Gastrocnemius medialis (tissue), 4 donors: ENCODE results near the gene ATP2A2. TPM values are rescaled to one million over a fixed set of nuclear protein-coding genes. Genes with fewer than 3 reads are reported as not detected.

ENCODE experiments used
- ATAC-seq, 2 donors: fragments of 150-250 bp; one replicate each; pipeline ENCODE4 v1.9.1; 2016
- DNase-seq, 2 donors: peaks; one replicate each; pipeline ENCODE4 v3.0.0-alpha.2; 2019
- H3K27ac ChIP-seq, 4 donors: fragments of 200-600 bp; sonication (generic); 1 replicate in 1 of 4; 2 replicates in 3 of 4; pipeline ENCODE4 v1.5.1; 2016 to 2018; ENCODE audit warnings: mild to moderate bottlenecking in 2 of 4, moderate library complexity in 1 of 4
- H3K27me3 ChIP-seq, 3 donors: fragments of 200-600 bp; sonication (generic) in 2 of 3; 1 replicate in 1 of 3; 2 replicates in 2 of 3; pipeline versions ENCODE4 v1.5.1 to v1.6.0; 2016 to 2019; ENCODE audit warnings: mild to moderate bottlenecking in 1 of 3, moderate library complexity in 1 of 3
- H3K36me3 ChIP-seq, 2 donors: fragments of 200-600 bp; sonication (generic) in 1 of 2; one replicate each; pipeline ENCODE4 v1.5.1; 2017 to 2018
- H3K4me1 ChIP-seq, 2 donors: fragments of 200-600 bp; sonication (generic) in 1 of 2; one replicate each; pipeline ENCODE4 v1.5.1; 2016 to 2017; ENCODE audit warnings: mild to moderate bottlenecking in 2 of 2
- H3K4me3 ChIP-seq, 4 donors: fragments of 200-600 bp; sonication (generic) in 3 of 4; 1 replicate in 1 of 4; 2 replicates in 3 of 4; pipeline ENCODE4 v1.5.1; 2016 to 2019; ENCODE audit warnings: mild to moderate bottlenecking in 2 of 4
- H3K9me3 ChIP-seq, 3 donors: fragments of 200-600 bp; sonication (generic) in 2 of 3; 1 replicate in 1 of 3; 2 replicates in 2 of 3; pipeline ENCODE4 v1.5.1; 2016 to 2019
- CTCF ChIP-seq, 5 experiments: fragments of 450-650 bp in 3 of 5; fragments of 200-600 bp in 2 of 5; sonication (generic) in 2 of 5; IDR thresholded peaks in 4 of 5; conservative IDR thresholded peaks in 1 of 5; 1 replicate in 4 of 5; 2 replicates in 1 of 5; pipeline ENCODE4 v1.5.1; 2016 to 2019; ENCODE audit warnings: antibody characterized with exemption in 5 of 5, mild to moderate bottlenecking in 3 of 5, moderate library complexity in 3 of 5
- POLR2A ChIP-seq, 2 donors: fragments of 450-650 bp; IDR thresholded peaks; one replicate each; pipeline ENCODE4 v1.6.1; 2017; ENCODE audit warnings: antibody characterized with exemption in 2 of 2, mild to moderate bottlenecking in 2 of 2, moderate library complexity in 2 of 2
- in situ Hi-C, 4 donors: fragments of 200-750 bp; cut with MboI; loops; one replicate each; pipeline versions ENCODE4 v1.15.0 to v1.8.0; 2017; ENCODE audit warnings: low sequenced_read_pairs in 4 of 4
- intact Hi-C: fragments of 100-400 bp; cut with DNase I; formaldehyde crosslinking; loops from one replicate; pipeline ENCODE4 v1.15.1; 2023; ENCODE audit warnings: low total_unique reads
- total RNA-seq, 4 donors: library from RNA; depleted of rRNA; stranded (reverse); fragments of >200 nt; gene quantifications; one replicate each; pipeline versions ENCODE4 v1.1.0 to v1.2.3, GENCODE V29; 2016

The ATP2A2 gene
- total RNA-seq, 4 donors from 2014 or later = 788 to 1,983 (median 1,302) TPM

- no peaks in the 10 kb centered on the region for H3K9me3 ChIP-seq
- H3K27me3 ChIP-seq = no peaks in the 10 kb centered on the region
- TF ChIP-seq CTCF (IDR thresholded peaks at IDR 0.05 in 4 of 5, conservative IDR thresholded peaks at IDR 0.05 in 1 of 5) (no peak), POLR2A (IDR thresholded peaks at IDR 0.05) (no peak)
- H3K4me3 ChIP-seq = peak overlapping the region in 1 of 4 donors; percentile 90
- peaks cover 2 to 33% of the 10 kb centered on the region in 2 donors for H3K36me3 ChIP-seq
- peak; percentile 67 to 85 for ATAC-seq
- in situ Hi-C loops = no loop called here
- intact Hi-C loops = loop anchor here (10.0 kb wide), 2 partner anchors 244 to 296 kb away; partner anchors contain the start of genes C12orf76 and PPTC7
- H3K27ac ChIP-seq = peak overlapping the region; percentile 93 to 97 (median 96)
- DNase-seq = no peak
- H3K4me1 ChIP-seq = peaks cover 49 to 63% of the 10 kb centered on the region in 2 donors
Observed at GRCh38 chr12:110289044-110289710, 8.1 kb downstream of the ATP2A2 start.

- intact Hi-C loops (loop anchor here (10.0 kb wide), 2 partner anchors 245 to 295 kb away; partner anchors contain the start of genes C12orf76 and PPTC7), in situ Hi-C loops (no loop called here)
- no peak for TF ChIP-seq POLR2A (IDR thresholded peaks at IDR 0.05)
- no peak for TF ChIP-seq CTCF (IDR thresholded peaks at IDR 0.05 in 4 of 5, conservative IDR thresholded peaks at IDR 0.05 in 1 of 5)
- Histone ChIP-seq H3K4me3 (peak overlapping the region in 1 of 4 donors; percentile 8), H3K4me1 (peaks cover 54 to 66% of the 10 kb centered on the region in 2 donors), H3K27ac (peak overlapping the region; percentile 93 to 97 (median 96)), H3K27me3 (no peaks in the 10 kb centered on the region), H3K9me3 (no peaks in the 10 kb centered on the region), H3K36me3 (peaks cover 2 to 38% of the 10 kb centered on the region in 2 donors)
- DNase-seq = no peak
- ATAC-seq = no peak
Observed at GRCh38 chr12:110289711-110290078, 8.6 kb downstream of the ATP2A2 start.

GRCh38 chr12:110301065-110301806, 20.2 kb downstream of the ATP2A2 start:
- H3K27me3 ChIP-seq = no peaks in the 10 kb centered on the region
- no peak for DNase-seq
- intact Hi-C loops = no loop called here
- peaks cover 56 to 64% of the 10 kb centered on the region in 2 donors for H3K4me1 ChIP-seq
- H3K9me3 ChIP-seq = no peaks in the 10 kb centered on the region
- no peak overlapping the region for H3K4me3 ChIP-seq
- in situ Hi-C loops = no loop called here
- ATAC-seq = peak; percentile 25 to 46
- peaks cover 0 to 53% of the 10 kb centered on the region in 2 donors for H3K36me3 ChIP-seq
- H3K27ac ChIP-seq = peak overlapping the region; percentile 64 to 97 (median 92)
- TF ChIP-seq CTCF (IDR thresholded peaks at IDR 0.05 in 4 of 5, conservative IDR thresholded peaks at IDR 0.05 in 1 of 5) (no peak), POLR2A (IDR thresholded peaks at IDR 0.05) (no peak)

- ATAC-seq = no peak
- H3K27me3 ChIP-seq = no peaks in the 10 kb centered on the region
- peaks cover 56 to 77% of the 10 kb centered on the region in 2 donors for H3K4me1 ChIP-seq
- in situ Hi-C loops (no loop called here), intact Hi-C loops (no loop called here)
- peak overlapping the region in 1 of 4 donors; percentile 2 for H3K4me3 ChIP-seq
- no peak for DNase-seq
- TF ChIP-seq CTCF (IDR thresholded peaks at IDR 0.05 in 4 of 5, conservative IDR thresholded peaks at IDR 0.05 in 1 of 5) = no peak
- no peak for TF ChIP-seq POLR2A (IDR thresholded peaks at IDR 0.05)
- H3K9me3 ChIP-seq = no peaks in the 10 kb centered on the region
- peak overlapping the region; percentile 30 to 97 (median 92) for H3K27ac ChIP-seq
- peaks cover 0 to 25% of the 10 kb centered on the region in 2 donors for H3K36me3 ChIP-seq
Observed at GRCh38 chr12:110304061-110304551, 23.1 kb downstream of the ATP2A2 start.
